Kidney epithelial cell (primary cell): ENCODE measurements around the gene FXYD1. TPM values are rescaled to one million over a fixed set of nuclear protein-coding genes. Genes with fewer than 3 reads are reported as not detected.
"Not testable (repeated sequence)": the region's sequence is repeated elsewhere in the genome, so short reads cannot be mapped to it uniquely, and the experiment has no call there.

Experiments used
- DNase-seq: peaks from one replicate; pipeline ENCODE4 v3.0.0-alpha.2; 2010; ENCODE audit warnings: low read depth
- H3K27me3 ChIP-seq: 2 replicates; pipeline ENCODE4 v1.6.0; 2011; ENCODE audit warnings: low read length; ENCODE audit not compliant: control insufficient read depth, insufficient read depth
- H3K36me3 ChIP-seq: 2 replicates; pipeline ENCODE4 v1.5.1; 2011; ENCODE audit warnings: low read length; ENCODE audit not compliant: control insufficient read depth, insufficient read depth
- H3K4me3 ChIP-seq: 2 replicates; pipeline ENCODE4 v1.5.1; 2011; ENCODE audit warnings: low read depth, mild to moderate bottlenecking, control low read depth, low read length
- total RNA-seq: library from RNA; depleted of rRNA; stranded (reverse); fragments of >200 nt; gene quantifications from 2 replicates; pipeline ENCODE4 v1.2.3, GENCODE V29; 2015
- TF ChIP-seq, protein P1 (sequence below): IDR thresholded peaks from 2 replicates; pipeline ENCODE4 v1.5.1; 2011; ENCODE audit warnings: mild to moderate bottlenecking, moderate library complexity, low read length, control low read depth, inconsistent platforms; ENCODE audit not compliant: insufficient read depth, poor library complexity, severe bottlenecking

Gene FXYD1
- total RNA-seq, 1 donor from 2014 or later: not detected

DNA sequence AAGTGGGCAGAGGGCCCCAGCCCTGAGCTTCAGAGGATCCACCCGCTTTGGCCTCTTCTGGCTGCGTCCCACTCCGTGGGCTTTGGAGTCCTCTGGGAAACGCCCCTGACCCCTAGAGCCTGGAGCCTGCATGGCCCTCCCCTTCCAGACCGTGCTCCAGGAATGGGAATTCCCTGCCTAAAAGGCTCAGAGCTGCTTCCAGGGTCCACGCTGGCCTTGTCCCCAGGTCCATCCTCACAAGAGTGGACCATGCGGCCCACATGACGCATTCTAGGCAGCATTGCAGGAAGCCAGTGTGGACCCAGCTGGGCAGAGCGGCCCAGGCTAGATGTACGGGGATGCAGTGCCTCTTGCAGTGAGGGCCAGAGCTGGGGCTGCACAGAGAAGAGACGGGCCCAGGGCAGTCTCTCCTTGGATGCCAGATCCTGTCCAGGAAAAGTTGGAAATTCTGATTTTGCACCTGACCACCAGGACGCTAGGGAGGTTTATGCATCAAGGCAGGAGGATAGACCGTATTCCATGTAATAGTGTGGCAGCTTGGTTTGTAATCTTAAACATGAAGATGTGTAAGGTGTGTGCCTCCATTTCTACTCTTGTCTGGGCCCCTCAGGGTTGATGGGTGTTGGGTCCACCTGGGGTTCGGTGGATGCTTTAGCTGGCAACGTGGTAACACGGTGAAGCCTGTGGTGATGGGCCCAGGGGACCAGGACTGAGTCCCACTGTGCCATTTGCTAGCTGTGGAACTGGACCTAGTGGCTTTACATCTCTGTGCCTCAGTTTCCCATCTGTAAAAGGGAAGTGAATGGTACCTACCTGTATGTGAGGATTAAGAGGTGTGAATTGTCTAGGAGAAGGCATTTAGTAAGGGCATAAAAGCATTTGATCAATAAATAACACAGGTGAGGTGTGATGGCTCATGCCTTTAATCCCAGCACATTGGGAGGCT lies 37.8 kb upstream of the FXYD1 start:
- Histone ChIP-seq H3K4me3 (no peak overlapping the region), H3K36me3 (no peaks in the 10 kb centered on the region), H3K27me3 (no peaks in the 10 kb centered on the region)
- no peak for DNase-seq
- TF ChIP-seq, protein P1, sequence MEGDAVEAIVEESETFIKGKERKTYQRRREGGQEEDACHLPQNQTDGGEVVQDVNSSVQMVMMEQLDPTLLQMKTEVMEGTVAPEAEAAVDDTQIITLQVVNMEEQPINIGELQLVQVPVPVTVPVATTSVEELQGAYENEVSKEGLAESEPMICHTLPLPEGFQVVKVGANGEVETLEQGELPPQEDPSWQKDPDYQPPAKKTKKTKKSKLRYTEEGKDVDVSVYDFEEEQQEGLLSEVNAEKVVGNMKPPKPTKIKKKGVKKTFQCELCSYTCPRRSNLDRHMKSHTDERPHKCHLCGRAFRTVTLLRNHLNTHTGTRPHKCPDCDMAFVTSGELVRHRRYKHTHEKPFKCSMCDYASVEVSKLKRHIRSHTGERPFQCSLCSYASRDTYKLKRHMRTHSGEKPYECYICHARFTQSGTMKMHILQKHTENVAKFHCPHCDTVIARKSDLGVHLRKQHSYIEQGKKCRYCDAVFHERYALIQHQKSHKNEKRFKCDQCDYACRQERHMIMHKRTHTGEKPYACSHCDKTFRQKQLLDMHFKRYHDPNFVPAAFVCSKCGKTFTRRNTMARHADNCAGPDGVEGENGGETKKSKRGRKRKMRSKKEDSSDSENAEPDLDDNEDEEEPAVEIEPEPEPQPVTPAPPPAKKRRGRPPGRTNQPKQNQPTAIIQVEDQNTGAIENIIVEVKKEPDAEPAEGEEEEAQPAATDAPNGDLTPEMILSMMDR: no peak

DNA sequence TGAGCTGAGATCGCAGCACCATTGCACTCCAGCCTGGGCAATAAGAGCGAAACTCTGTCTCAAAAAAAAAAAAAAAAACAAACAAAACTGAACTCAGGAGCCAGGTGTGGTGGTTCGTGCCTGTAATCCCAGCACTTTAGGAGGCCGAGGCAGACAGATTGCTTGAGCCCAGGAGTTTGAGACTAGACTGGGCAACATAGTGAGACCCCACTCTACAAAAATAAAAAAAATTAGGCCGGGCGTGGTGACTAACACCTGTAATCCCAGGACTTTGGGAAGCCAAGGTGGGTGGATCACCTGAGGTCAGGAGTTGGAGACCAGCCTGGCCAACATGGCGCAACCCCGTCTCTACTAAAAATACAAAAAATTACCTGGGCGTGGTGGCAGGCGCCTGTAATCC lies 36.7 kb upstream of the FXYD1 start:
- not testable (repeated sequence) for H3K4me3 ChIP-seq, H3K36me3 ChIP-seq, H3K27me3 ChIP-seq, DNase-seq

GRCh38 chr19:35103614-35104013 lies 35.0 kb upstream of the FXYD1 start:
- not testable (repeated sequence) for H3K4me3 ChIP-seq, H3K36me3 ChIP-seq, H3K27me3 ChIP-seq, DNase-seq

GRCh38 chr19:35104361-35104760 lies 34.3 kb upstream of the FXYD1 start:
- TF ChIP-seq, protein P1: no peak
- no peak for DNase-seq
- no peak overlapping the region for H3K4me3 ChIP-seq
- no peaks in the 10 kb centered on the region for H3K36me3 ChIP-seq
- peaks cover 5% of the 10 kb centered on the region for H3K27me3 ChIP-seq

GRCh38 chr19:35105047-35105410 lies 33.6 kb upstream of the FXYD1 start:
- DNase-seq: no peak
- no peak overlapping the region for H3K4me3 ChIP-seq
- TF ChIP-seq, protein P1: no peak
- H3K36me3 ChIP-seq: no peaks in the 10 kb centered on the region
- peaks cover 10% of the 10 kb centered on the region for H3K27me3 ChIP-seq

GRCh38 chr19:35105411-35106290 lies 33.0 kb upstream of the FXYD1 start:
- no peak for DNase-seq
- peaks cover 10% of the 10 kb centered on the region for H3K27me3 ChIP-seq
- TF ChIP-seq, protein P1: no peak
- H3K4me3 ChIP-seq: no peak overlapping the region
- no peaks in the 10 kb centered on the region for H3K36me3 ChIP-seq
